H9 (cell line): ENCODE data around the gene CRTAP. TPM values are rescaled to one million over a fixed set of nuclear protein-coding genes. Genes with fewer than 3 reads are reported as not detected.

Source experiments
- DNase-seq: peaks from one replicate; pipeline ENCODE4 v3.0.0-alpha.2; 2017
- H2AFZ ChIP-seq: one replicate; pipeline ENCODE4 v1.6.1; 2013; ENCODE audit warnings: mild to moderate bottlenecking, low read length, control low read depth, moderate library complexity
- H2AK5ac ChIP-seq: 2 replicates; pipeline ENCODE4 v1.6.1; 2013; ENCODE audit warnings: low read length, control low read depth, mixed read lengths; ENCODE audit not compliant: insufficient read length
- H2BK120ac ChIP-seq: one replicate; pipeline ENCODE4 v1.6.1; 2013; ENCODE audit warnings: low read depth, mild to moderate bottlenecking, low read length, control low read depth, inconsistent platforms; ENCODE audit not compliant: poor library complexity, severe bottlenecking
- H2BK12ac ChIP-seq: 2 replicates; pipeline ENCODE4 v1.6.1; 2013; ENCODE audit warnings: low read length, control low read depth, mixed read lengths, low read depth; ENCODE audit not compliant: insufficient read length
- H2BK15ac ChIP-seq: 2 replicates; pipeline ENCODE4 v1.6.1; 2013; ENCODE audit warnings: low read depth, low read length, control low read depth
- H2BK20ac ChIP-seq: one replicate; pipeline ENCODE4 v1.6.1; 2013; ENCODE audit warnings: low read depth, mild to moderate bottlenecking, low read length, control low read depth, inconsistent platforms; ENCODE audit not compliant: poor library complexity, severe bottlenecking
- H2BK5ac ChIP-seq: 2 replicates; pipeline ENCODE4 v1.6.1; 2013; ENCODE audit warnings: low read length, control low read depth, mixed read lengths; ENCODE audit not compliant: insufficient read length
- H3K14ac ChIP-seq: 2 replicates; pipeline ENCODE4 v1.6.1; 2013; ENCODE audit warnings: low read length, control low read depth; ENCODE audit not compliant: insufficient read depth
- H3K18ac ChIP-seq: 2 replicates; pipeline ENCODE4 v1.6.1; 2013; ENCODE audit warnings: low read depth, mild to moderate bottlenecking, mixed read lengths, low read length, control low read depth; ENCODE audit not compliant: insufficient read length
- H3K23ac ChIP-seq: 2 replicates; pipeline ENCODE4 v1.6.1; 2013; ENCODE audit warnings: low read length, control low read depth, mixed read lengths, low read depth; ENCODE audit not compliant: insufficient read length
- H3K23me2 ChIP-seq: 2 replicates; pipeline ENCODE4 v1.6.1; 2013; ENCODE audit warnings: low read depth, mild to moderate bottlenecking, mixed read lengths, low read length, control low read depth; ENCODE audit not compliant: insufficient read length, poor library complexity, severe bottlenecking
- H3K27ac ChIP-seq: 2 replicates; pipeline ENCODE4 v1.5.1; 2013; ENCODE audit warnings: low read length, control low read depth, mixed read lengths, low read depth; ENCODE audit not compliant: insufficient read length
- H3K27me3 ChIP-seq: 2 replicates; pipeline ENCODE4 v1.6.1; 2013; ENCODE audit warnings: low read length, control low read depth, inconsistent platforms; ENCODE audit not compliant: insufficient read depth
- H3K4ac ChIP-seq: 2 replicates; pipeline ENCODE4 v1.6.1; 2013; ENCODE audit warnings: low read depth, mild to moderate bottlenecking, control low read depth, inconsistent platforms, low read length, moderate library complexity
- H3K4me1 ChIP-seq: 2 replicates; pipeline ENCODE4 v1.6.1; 2013; ENCODE audit warnings: low read length, control low read depth, inconsistent platforms; ENCODE audit not compliant: insufficient read depth
- H3K4me2 ChIP-seq: 2 replicates; pipeline ENCODE4 v1.6.1; 2013; ENCODE audit warnings: low read length, control low read depth, mixed read lengths; ENCODE audit not compliant: insufficient read length, insufficient read depth
- H3K56ac ChIP-seq: 2 replicates; pipeline ENCODE4 v1.6.1; 2013; ENCODE audit warnings: low read depth, mild to moderate bottlenecking, mixed read lengths, low read length, control low read depth; ENCODE audit not compliant: insufficient read length
- H3K79me1 ChIP-seq: 2 replicates; pipeline ENCODE4 v1.6.1; 2013; ENCODE audit warnings: low read depth, mild to moderate bottlenecking, moderate library complexity, low read length, control low read depth, inconsistent platforms; ENCODE audit not compliant: insufficient read depth, poor library complexity, severe bottlenecking
- H3K79me2 ChIP-seq: 2 replicates; pipeline ENCODE4 v1.6.1; 2013; ENCODE audit warnings: low read length, control low read depth, inconsistent platforms; ENCODE audit not compliant: insufficient read depth
- H3K9ac ChIP-seq: 2 replicates; pipeline ENCODE4 v1.6.1; 2013; ENCODE audit warnings: low read length, control low read depth, mixed read lengths; ENCODE audit not compliant: insufficient read length; ENCODE audit errors: extremely low read depth
- H3K9me3 ChIP-seq: one replicate; pipeline ENCODE4 v1.6.1; 2013; ENCODE audit warnings: low read depth, low read length, inconsistent platforms; ENCODE audit not compliant: control insufficient read depth
- H3T11ph ChIP-seq: one replicate; pipeline ENCODE4 v1.6.1; 2013; ENCODE audit warnings: mild to moderate bottlenecking, low read length, control low read depth, inconsistent platforms
- H4K20me1 ChIP-seq: one replicate; pipeline ENCODE4 v1.6.1; 2013; ENCODE audit not compliant: control insufficient read depth, insufficient read length, insufficient read depth
- H4K5ac ChIP-seq: 2 replicates; pipeline ENCODE4 v1.6.1; 2013; ENCODE audit warnings: low read depth, mild to moderate bottlenecking, mixed read lengths, low read length, control low read depth; ENCODE audit not compliant: insufficient read length
- H4K8ac ChIP-seq: replicated peaks from 2 replicates; pipeline ENCODE4 v1.6.1; 2013; ENCODE audit warnings: low read length, control low read depth, mixed read lengths, low read depth; ENCODE audit not compliant: insufficient read length
- H4K91ac ChIP-seq: 2 replicates; pipeline ENCODE4 v1.6.1; 2013; ENCODE audit warnings: low read depth, mild to moderate bottlenecking, moderate library complexity, mixed read lengths, low read length, control low read depth; ENCODE audit not compliant: insufficient read length
- H3K27ac Mint-ChIP-seq, 3 experiments: 2 replicates in 2 of 3; 3 replicates in 1 of 3; pipeline ENCODE4 v1.8.0; 2020 to 2021; ENCODE audit warnings: mixed read lengths in 3 of 3, mild to moderate bottlenecking in 1 of 3, moderate library complexity in 1 of 3
- H3K27me3 Mint-ChIP-seq: 2 replicates; pipeline ENCODE4 v1.8.0; 2021; ENCODE audit warnings: low read depth, mild to moderate bottlenecking, moderate library complexity, mixed read lengths
- H3K36me3 Mint-ChIP-seq, 3 experiments: 2 replicates in 2 of 3; 3 replicates in 1 of 3; pipeline ENCODE4 v1.8.0; 2020 to 2021; ENCODE audit warnings: low read depth in 3 of 3, mixed read lengths in 3 of 3; ENCODE audit not compliant: insufficient read depth in 1 of 3
- H3K4me1 Mint-ChIP-seq, 2 experiments: 2 replicates each; pipeline ENCODE4 v1.8.0; 2020; ENCODE audit warnings: mixed read lengths in 2 of 2
- H3K4me3 Mint-ChIP-seq, 2 experiments: 2 replicates in 1 of 2; 3 replicates in 1 of 2; pipeline ENCODE4 v1.8.0; 2020 to 2021; ENCODE audit warnings: mild to moderate bottlenecking in 2 of 2, mixed read lengths in 2 of 2, moderate library complexity in 1 of 2
- H3K9me3 Mint-ChIP-seq, 2 experiments: 2 replicates in 1 of 2; 3 replicates in 1 of 2; pipeline ENCODE4 v1.8.0; 2020; ENCODE audit warnings: mild to moderate bottlenecking in 2 of 2, mixed read lengths in 2 of 2, moderate library complexity in 1 of 2
- CTCF ChIP-seq: fragments of 200-600 bp; sonication (generic); conservative IDR thresholded peaks from 3 replicates; pipeline ENCODE4 v1.8.0; 2021; ENCODE audit warnings: antibody characterized with exemption, mild to moderate bottlenecking
- WGBS: extraction: QIAGEN DNeasy Blood & Tissue Kit; methylation state at CpG from one replicate; pipeline ENCODE4 v1.1.7; 2013; ENCODE audit warnings: missing lambda C conversion rate, low lambda C conversion rate, mixed read lengths; ENCODE audit not compliant: insufficient read length; ENCODE audit errors: extremely low coverage; 5-methylcytosine and 5-hydroxymethylcytosine counted together
- total RNA-seq: library from RNA; stranded (reverse); gene quantifications from 2 replicates; pipeline ENCODE4 v1.2.1, GENCODE V29; 2021

The CRTAP gene
- total RNA-seq, 1 experiment from 2014 or later = 159 TPM

DNA sequence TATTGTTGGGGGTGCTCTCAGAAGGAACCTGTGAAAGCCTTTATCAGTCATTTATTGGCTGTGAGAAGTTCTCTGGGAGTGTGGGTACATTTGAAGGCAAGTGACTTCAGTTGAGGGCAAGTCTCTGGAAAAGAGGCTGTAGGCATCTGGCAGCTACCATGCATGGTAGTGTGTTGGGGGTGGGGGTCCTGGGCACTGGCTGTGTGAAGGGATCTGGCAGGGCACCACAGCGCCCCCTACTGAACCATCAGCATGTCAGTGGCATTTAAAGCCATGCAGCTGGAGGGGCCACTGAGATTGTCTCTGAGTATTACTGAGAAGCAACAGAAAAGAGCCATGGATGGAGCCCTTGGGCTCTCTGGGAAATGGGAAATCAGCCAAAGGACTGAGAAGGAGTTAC lies 30.6 kb downstream of the CRTAP start:
- Histone ChIP-seq H3K4ac (no peak overlapping the region), H2BK5ac (no peak overlapping the region), H3K27me3 (no peaks in the 10 kb centered on the region), H2AFZ (no peak overlapping the region), H3K9me3 (no peaks in the 10 kb centered on the region), H3K23me2 (no peaks in the 10 kb centered on the region), H2AK5ac (no peak overlapping the region), H4K5ac (no peak overlapping the region), H4K8ac (no peak overlapping the region), H3K14ac (no peak overlapping the region), H3K56ac (no peak overlapping the region), H3K18ac (no peak overlapping the region), H3T11ph (no peak overlapping the region), H3K27ac (no peak overlapping the region), H3K4me2 (no peak overlapping the region), H2BK120ac (no peak overlapping the region), H3K79me1 (no peaks in the 10 kb centered on the region), H3K9ac (no peak overlapping the region), H2BK20ac (no peak overlapping the region), H3K23ac (no peak overlapping the region), H2BK15ac (no peak overlapping the region), H3K4me1 (no peaks in the 10 kb centered on the region), H4K91ac (no peak overlapping the region), H4K20me1 (peaks cover 2% of the 10 kb centered on the region), H3K79me2 (no peaks in the 10 kb centered on the region), H2BK12ac (no peak overlapping the region)
- DNase-seq = peak; percentile 79
- no CpG with 5 or more reads among the region's 1 CpG for WGBS
- Mint-ChIP-seq H3K36me3 (peaks cover 9 to 27% (median 16%) of the 10 kb centered on the region in 3 experiments; a peak in 6 of 7 replicates), H3K4me1 (peaks cover 5 to 7% of the 10 kb centered on the region in 2 experiments), H3K27me3 (peaks cover 2% of the 10 kb centered on the region; the same call in 1 of the 2 replicates), H3K27ac (no peak overlapping the region), H3K9me3 (no peaks in the 10 kb centered on the region), H3K4me3 (no peak overlapping the region)
- TF ChIP-seq CTCF = peak; percentile 89
